SIG-M5 (cell line): ENCODE measurements around the gene ACY1.

ENCODE experiments used
- DNase-seq: peaks from one replicate; lab custom pipeline; 2025; lab: John Stamatoyannopoulos, UW

The ACY1 gene

DNA sequence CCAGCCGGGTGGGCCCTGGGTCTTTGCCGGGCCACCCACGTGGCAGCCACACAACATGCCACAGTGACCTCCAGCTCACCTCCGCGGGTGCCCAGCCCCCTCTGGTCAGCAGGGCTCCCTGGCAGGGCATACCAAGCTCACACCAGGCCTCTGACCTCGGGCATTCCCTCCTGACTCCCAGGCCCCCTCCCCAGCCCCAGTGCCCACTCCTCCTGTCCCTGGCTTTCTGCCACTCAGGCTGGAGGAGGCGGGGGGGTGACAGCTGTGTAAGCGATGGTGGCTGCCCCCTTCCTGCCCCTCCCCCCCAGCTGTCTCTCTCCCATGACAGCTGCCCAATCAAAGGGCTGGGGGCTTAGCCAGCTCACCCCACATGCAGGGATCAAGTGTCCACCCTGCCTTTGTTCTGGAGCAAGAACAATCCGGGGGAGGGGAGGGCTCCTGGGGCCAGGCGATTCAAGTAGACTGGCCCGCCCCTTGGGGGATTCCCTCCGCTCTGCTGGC, 19.3 kb upstream of the ACY1 start:
- no peak for DNase-seq

- DNase-seq = no peak
Measured at GRCh38 chr3:51964521-51964920, 18.8 kb upstream of the ACY1 start.

- no peak for DNase-seq
Measured at GRCh38 chr3:51966016-51966415, 17.3 kb upstream of the ACY1 start.

- no peak for DNase-seq
Measured at GRCh38 chr3:51966486-51966885, 16.8 kb upstream of the ACY1 start.

GRCh38 chr3:51966922-51967383, 16.4 kb upstream of the ACY1 start:
- no peak for DNase-seq

DNA sequence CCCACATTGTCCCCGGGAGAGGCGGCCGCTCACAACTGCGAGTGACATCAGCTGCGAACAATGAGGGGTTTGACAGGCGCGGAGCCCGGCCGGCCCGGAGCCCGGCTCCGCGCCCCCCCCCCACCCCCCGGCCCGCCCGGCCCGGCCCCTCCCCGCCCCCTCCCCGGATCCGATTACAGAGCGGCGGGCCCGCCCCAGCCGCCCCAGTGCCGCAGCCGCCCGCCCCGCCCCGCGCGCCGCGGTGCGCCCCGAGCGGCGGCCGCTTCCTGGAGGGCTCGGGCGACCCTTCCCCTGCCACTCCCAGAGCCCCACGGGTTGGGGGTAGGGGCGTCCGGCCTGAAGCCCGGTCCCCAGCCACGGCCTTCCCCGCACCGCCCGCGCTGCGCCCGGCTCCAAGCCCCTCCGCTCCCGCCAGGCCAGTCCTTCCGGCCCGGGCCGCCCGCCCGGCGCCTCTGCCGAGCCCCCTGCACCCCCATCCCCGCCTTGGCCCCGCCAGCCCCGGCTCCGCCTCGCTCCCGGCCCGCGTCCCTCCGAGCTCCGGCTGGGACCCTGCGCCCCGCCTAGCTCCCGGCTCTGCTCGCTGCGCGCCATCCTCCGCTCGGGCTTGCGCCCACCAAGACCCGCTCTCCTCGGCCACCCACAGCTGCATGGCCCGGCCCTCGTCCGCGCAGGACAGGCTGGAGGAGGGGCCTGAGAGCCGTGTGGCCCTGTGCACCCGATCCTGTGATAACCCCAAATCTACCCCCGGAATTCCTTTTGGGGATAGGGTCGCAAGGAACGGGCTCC, 15.8 kb upstream of the ACY1 start, which contains the start of gene PCBP4:
TSS of gene PCBP4 (minus strand) at position 71 of the 786 bp plus-strand sequence. CDS start 6,214 bp downstream, outside the sequence.
- DNase-seq = no peak

- DNase-seq = no peak
Measured at GRCh38 chr3:51968170-51968775, 15.1 kb upstream of the ACY1 start.

- no peak for DNase-seq
Measured at GRCh38 chr3:51968883-51969678, 14.3 kb upstream of the ACY1 start.

GRCh38 chr3:51969841-51970240, 13.5 kb upstream of the ACY1 start:
- DNase-seq = no peak

GRCh38 chr3:51970606-51971300, 12.6 kb upstream of the ACY1 start:
- no peak for DNase-seq

DNA sequence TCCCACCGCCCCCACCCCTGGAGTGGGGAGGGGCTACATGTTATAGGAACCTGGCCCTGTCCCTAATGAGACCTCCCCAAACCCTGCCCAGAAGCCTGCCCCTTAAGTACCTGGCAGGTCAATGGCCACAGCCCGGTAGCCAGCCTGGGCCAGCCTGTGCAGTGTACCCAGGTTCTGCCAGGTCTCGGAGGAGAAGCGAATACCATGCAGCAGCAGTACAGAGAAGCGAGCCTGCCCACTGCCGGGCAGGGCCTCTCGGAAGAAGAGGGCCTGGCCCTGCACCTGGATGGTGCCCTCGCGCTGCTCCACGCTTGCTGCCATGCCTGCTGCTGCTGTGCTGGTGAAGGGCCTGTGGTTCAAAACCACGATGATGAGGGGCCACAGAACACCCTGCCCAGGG, 12.0 kb upstream of the ACY1 start:
- DNase-seq = no peak

- DNase-seq = no peak
Measured at GRCh38 chr3:51974277-51974962, 8.9 kb upstream of the ACY1 start.

GRCh38 chr3:51974963-51975851, 8.1 kb upstream of the ACY1 start, which contains the start of gene ABHD14A:
TSS of gene ABHD14A (plus strand) at chr3:51975064. CDS start at chr3:51975136, 72 bp downstream.
- no peak for DNase-seq

DNA sequence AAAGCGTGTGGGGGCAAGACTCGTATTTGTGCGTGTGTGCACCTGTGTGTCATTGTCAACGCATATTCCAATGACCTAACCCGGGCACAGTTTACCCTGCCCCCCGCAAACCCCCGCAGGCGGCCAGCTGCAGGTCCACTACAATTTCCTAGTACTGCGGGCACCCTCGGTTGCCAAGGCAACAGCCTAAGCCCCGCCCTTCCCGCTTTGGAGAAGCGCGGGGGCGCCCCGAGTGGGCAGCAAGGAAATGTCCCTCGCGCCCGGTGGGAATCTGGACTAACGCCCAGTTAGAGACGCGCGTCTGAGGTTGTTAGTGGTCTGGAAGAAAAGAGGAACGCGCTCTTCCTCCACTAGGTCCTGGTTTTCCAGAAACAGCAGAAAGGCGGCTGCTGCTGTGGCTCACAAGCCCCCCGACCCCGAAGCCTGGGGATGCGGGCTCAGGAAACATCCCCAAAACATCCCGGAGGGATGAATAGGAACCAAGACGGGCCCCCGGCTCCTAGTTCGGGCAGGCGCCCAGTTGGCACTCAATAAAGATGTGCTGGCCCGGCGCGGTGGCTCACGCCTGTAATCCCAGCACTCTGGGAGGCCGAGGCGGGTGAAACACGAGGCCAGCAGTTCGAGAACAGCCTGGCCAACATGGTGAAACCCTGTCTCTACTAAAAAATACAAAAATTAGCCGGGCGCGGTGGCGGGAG, 7.3 kb upstream of the ACY1 start:
- no peak for DNase-seq

GRCh38 chr3:51977446-51978142, 5.7 kb upstream of the ACY1 start:
- no peak for DNase-seq

DNA sequence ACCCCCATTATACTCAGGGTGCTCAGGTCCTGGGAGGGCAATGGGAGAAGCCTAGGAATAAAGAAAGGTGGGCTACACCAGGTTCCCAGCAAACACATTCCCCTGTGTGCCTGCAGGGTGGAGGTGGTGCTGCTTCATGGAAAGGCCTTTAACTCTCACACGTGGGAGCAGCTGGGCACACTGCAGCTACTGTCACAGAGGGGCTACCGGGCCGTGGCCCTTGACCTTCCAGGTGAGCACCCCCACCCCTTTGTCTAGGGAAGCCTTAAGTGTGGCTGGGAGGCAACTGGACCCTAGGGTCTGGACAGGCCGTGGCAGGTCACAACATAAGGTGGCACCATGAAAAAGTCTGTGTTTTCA, 5.2 kb upstream of the ACY1 start:
- no peak for DNase-seq

GRCh38 chr3:51980253-51980652, 3.1 kb upstream of the ACY1 start:
- DNase-seq = no peak

DNA sequence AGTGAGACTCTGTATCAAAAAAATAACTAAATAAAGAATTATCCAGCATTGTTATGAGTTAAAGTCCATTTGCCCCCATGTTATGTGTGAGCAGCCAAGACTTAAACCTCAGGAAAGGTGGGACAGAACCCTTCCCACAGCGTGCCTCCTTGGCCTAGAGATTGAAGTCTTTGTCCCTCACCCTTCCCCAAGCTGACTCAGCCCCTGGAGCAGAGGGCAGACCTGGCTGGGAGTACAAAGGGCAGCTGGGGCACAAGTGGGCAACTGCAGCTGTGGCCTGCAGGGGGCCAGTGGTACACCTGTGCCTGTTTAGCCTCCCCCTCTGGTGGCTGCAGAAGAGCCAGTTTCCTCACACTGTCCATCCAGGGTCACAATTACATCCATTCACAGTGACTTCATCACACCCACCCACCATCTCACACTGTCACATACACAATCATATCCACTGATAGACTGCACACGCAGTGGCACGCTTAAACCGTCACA, 940 bp upstream of the ACY1 start:
- no peak for DNase-seq
